Vagina (tissue), 2 donors: ENCODE results near the gene ABCC6. TPM values are rescaled to one million over a fixed set of nuclear protein-coding genes. Genes with fewer than 3 reads are reported as not detected.

Experiments used
- DNase-seq, 2 donors: peaks; one replicate each; pipeline ENCODE4 v3.0.0-alpha.2; 2017; ENCODE audit errors: extremely low spot score in 2 of 2
- H3K27ac ChIP-seq: fragments of 200-600 bp; sonication (generic); one replicate; pipeline ENCODE4 v1.5.1; 2019
- H3K27me3 ChIP-seq: fragments of 200-600 bp; sonication (generic); one replicate; pipeline ENCODE4 v1.5.1; 2019
- H3K36me3 ChIP-seq, 2 donors: fragments of 200-600 bp; sonication (generic); one replicate each; pipeline ENCODE4 v1.5.1; 2017 to 2019
- H3K4me1 ChIP-seq: fragments of 200-600 bp; sonication (generic); one replicate; pipeline ENCODE4 v1.5.1; 2019
- H3K4me3 ChIP-seq, 2 donors: fragments of 200-600 bp; sonication (generic); 1 replicate in 1 of 2; 2 replicates in 1 of 2; pipeline ENCODE4 v1.5.1; 2016 to 2019
- H3K9me3 ChIP-seq: fragments of 200-600 bp; sonication (generic); one replicate; pipeline ENCODE4 v1.5.1; 2019
- CTCF ChIP-seq, 3 experiments: fragments of 450-650 bp in 2 of 3; fragments of 200-600 bp in 1 of 3; sonication (generic) in 1 of 3; IDR thresholded peaks; one replicate each; pipeline ENCODE4 v1.5.1; 2017 to 2019; ENCODE audit warnings: antibody characterized with exemption in 3 of 3, mild to moderate bottlenecking in 2 of 3, moderate library complexity in 2 of 3
- POLR2A ChIP-seq, 2 donors: fragments of 450-650 bp; IDR thresholded peaks; one replicate each; pipeline ENCODE4 v1.6.1; 2017; ENCODE audit warnings: antibody characterized with exemption in 2 of 2, mild to moderate bottlenecking in 2 of 2, moderate library complexity in 2 of 2
- POLR2AphosphoS5 ChIP-seq, 2 donors: sonication (generic); formaldehyde crosslinking; IDR thresholded peaks; one replicate each; pipeline ENCODE4 v1.9.0; 2017; ENCODE audit warnings: antibody characterized with exemption in 2 of 2, mild to moderate bottlenecking in 2 of 2, low read depth in 1 of 2; ENCODE audit not compliant: insufficient read depth in 1 of 2
- intact Hi-C: fragments of 100-400 bp; cut with DNase I; formaldehyde crosslinking; loops from one replicate; pipeline ENCODE4 v1.15.1; 2023
- total RNA-seq: library from RNA; depleted of rRNA; stranded (reverse); fragments of >200 nt; gene quantifications from one replicate; pipeline ENCODE4 v1.2.3, GENCODE V29; 2016

The ABCC6 gene
- total RNA-seq, 1 donor from 2014 or later = 0.49 TPM

DNA sequence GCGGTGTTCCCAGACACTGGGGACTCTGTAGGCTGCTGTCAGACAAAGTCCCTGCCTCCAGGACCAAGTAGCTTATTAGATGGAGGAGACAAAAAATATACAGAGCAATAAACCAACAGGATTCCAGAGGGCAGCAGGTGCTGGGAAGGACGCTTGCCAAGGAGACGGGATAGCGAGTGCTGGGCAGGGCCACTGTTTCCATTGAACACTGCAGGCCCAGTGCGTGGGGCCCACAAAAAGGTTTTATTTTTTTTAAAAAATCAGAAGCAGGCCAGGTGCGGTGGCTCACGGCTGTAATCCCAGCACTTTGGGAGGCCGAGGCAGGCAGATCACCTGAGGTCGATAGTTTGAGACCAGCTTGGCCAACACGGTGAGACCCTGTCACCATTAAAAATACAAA is 84.2 kb downstream of the ABCC6 start:
- Histone ChIP-seq H3K27ac (no peak overlapping the region), H3K4me3 (no peak overlapping the region), H3K4me1 (no peaks in the 10 kb centered on the region), H3K36me3 (peaks cover 7 to 70% of the 10 kb centered on the region in 2 donors), H3K27me3 (no peaks in the 10 kb centered on the region), H3K9me3 (no peaks in the 10 kb centered on the region)
- intact Hi-C loops = no loop called here
- TF ChIP-seq CTCF (IDR thresholded peaks at IDR 0.05) (no peak), POLR2AphosphoS5 (IDR thresholded peaks at IDR 0.05; ENCODE audit: insufficient read depth in 1 of 2, low read depth in 1 of 2) (no peak), POLR2A (IDR thresholded peaks at IDR 0.05) (no peak)
- no peak for DNase-seq

- no peak for DNase-seq
- no peak overlapping the region for H3K27ac ChIP-seq
- H3K4me3 ChIP-seq = no peak overlapping the region
- no peaks in the 10 kb centered on the region for H3K27me3 ChIP-seq
- no peaks in the 10 kb centered on the region for H3K9me3 ChIP-seq
- no peaks in the 10 kb centered on the region for H3K4me1 ChIP-seq
- intact Hi-C loops = no loop called here
- no peak for TF ChIP-seq POLR2A (IDR thresholded peaks at IDR 0.05)
- no peak for TF ChIP-seq CTCF (IDR thresholded peaks at IDR 0.05)
- TF ChIP-seq POLR2AphosphoS5 (IDR thresholded peaks at IDR 0.05; ENCODE audit: insufficient read depth in 1 of 2, low read depth in 1 of 2) = no peak
- peaks cover 7 to 76% of the 10 kb centered on the region in 2 donors for H3K36me3 ChIP-seq
Measured at GRCh38 chr16:16138034-16138635, 85.2 kb downstream of the ABCC6 start.

- intact Hi-C loops = no loop called here
- no peak for DNase-seq
- H3K4me1 ChIP-seq = no peaks in the 10 kb centered on the region
Measured at GRCh38 chr16:16137110-16137509, 86.2 kb downstream of the ABCC6 start.

GRCh38 chr16:16136588-16136987 is 86.7 kb downstream of the ABCC6 start:
- Histone ChIP-seq H3K27me3 (no peaks in the 10 kb centered on the region), H3K9me3 (no peaks in the 10 kb centered on the region), H3K4me1 (no peaks in the 10 kb centered on the region), H3K4me3 (no peak overlapping the region), H3K27ac (no peak overlapping the region), H3K36me3 (peaks cover 7 to 79% of the 10 kb centered on the region in 2 donors)
- DNase-seq = no peak
- TF ChIP-seq POLR2A (IDR thresholded peaks at IDR 0.05) = no peak
- no peak for TF ChIP-seq POLR2AphosphoS5 (IDR thresholded peaks at IDR 0.05; ENCODE audit: insufficient read depth in 1 of 2, low read depth in 1 of 2)
- no peak for TF ChIP-seq CTCF (IDR thresholded peaks at IDR 0.05)
- intact Hi-C loops = no loop called here

More at GRCh38 chr16:16137110-16137509, 86.2 kb downstream of the ABCC6 start:
- Histone ChIP-seq H3K9me3 (no peaks in the 10 kb centered on the region), H3K27me3 (no peaks in the 10 kb centered on the region), H3K36me3 (peaks cover 7 to 79% of the 10 kb centered on the region in 2 donors), H3K4me3 (no peak overlapping the region), H3K27ac (no peak overlapping the region)
- no peak for TF ChIP-seq CTCF (IDR thresholded peaks at IDR 0.05)
- no peak for TF ChIP-seq POLR2AphosphoS5 (IDR thresholded peaks at IDR 0.05; ENCODE audit: insufficient read depth in 1 of 2, low read depth in 1 of 2)
- TF ChIP-seq POLR2A (IDR thresholded peaks at IDR 0.05) = no peak

DNA sequence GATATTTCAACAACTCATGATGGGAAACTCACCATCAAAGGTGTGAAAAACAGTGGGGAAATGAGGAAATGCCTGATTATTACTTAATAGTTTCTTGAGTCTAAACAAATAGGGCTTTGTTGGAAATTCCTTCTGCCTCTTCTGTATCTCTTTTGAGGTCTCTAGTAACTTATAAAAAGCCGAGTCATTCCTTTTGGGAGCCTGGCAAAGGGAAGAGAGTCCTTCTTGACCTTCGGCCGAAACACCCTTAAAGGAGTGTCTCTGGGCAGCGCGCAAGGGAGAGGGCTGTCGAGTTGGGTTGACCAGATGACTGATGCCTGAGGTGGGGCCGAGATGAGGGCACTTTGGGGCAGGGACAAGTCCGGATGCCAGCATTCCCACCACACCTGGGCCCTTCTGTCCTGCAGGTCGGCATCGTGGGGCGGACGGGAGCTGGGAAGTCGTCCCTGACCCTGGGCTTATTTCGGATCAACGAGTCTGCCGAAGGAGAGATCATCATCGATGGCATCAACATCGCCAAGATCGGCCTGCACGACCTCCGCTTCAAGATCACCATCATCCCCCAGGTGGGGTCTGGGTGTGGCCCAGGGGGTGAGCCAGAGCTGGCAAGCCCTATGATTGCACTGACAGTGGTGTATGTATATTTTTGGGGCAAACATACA is 89.2 kb downstream of the ABCC6 start:
- H3K9me3 ChIP-seq = no peaks in the 10 kb centered on the region
- intact Hi-C loops = no loop called here
- peaks cover 3 to 73% of the 10 kb centered on the region in 2 donors for H3K36me3 ChIP-seq
- no peak overlapping the region for H3K27ac ChIP-seq
- no peaks in the 10 kb centered on the region for H3K27me3 ChIP-seq
- no peak overlapping the region for H3K4me3 ChIP-seq
- no peak for DNase-seq
- H3K4me1 ChIP-seq = no peaks in the 10 kb centered on the region
- TF ChIP-seq POLR2AphosphoS5 (IDR thresholded peaks at IDR 0.05; ENCODE audit: insufficient read depth in 1 of 2, low read depth in 1 of 2) = no peak
- TF ChIP-seq CTCF (IDR thresholded peaks at IDR 0.05) = no peak
- no peak for TF ChIP-seq POLR2A (IDR thresholded peaks at IDR 0.05)
